Measurements from ENCODE around the gene ASF1A.
"Not testable (repeated sequence)": the region's sequence is repeated elsewhere in the genome, so short reads cannot be mapped to it uniquely, and the experiment has no call there.

Gene ASF1A

DNA sequence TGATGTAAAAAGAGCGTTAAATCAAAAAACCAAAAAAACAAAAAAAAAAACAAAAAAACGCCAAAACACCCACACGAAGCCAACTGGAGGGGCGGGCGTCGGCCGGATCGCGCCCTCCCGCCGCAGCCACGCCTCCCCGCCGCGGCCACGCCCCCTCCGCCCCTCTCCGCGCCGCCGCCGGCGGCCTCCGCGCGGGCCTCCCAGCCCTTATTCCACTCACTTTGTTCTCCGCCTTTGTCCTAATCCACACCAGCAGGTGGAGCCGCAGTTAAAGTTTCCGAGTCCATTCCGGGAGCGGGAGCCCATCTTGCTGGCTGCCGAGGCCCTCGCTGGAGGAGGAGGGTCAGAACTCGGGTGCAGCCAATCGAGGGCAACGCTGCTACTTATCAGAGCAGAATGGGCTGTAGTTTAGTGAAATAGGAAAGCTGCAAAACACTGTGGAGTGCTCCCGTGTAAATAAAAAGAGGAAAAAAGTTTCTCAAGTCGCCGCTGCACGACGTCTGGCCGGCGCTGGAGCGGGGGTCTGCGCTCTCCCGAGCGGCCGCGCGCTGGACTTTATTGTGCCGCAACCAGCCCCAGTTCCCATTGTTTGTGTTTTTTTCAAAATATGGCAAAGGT, at the start of gene ASF1A:
Gene ASF1A, plus strand, starts transcription at position 346 of the 618 bp plus-strand sequence. Its CDS starts 262 bp downstream, at position 608.
- DNase-seq: peak; percentile 99

DNA sequence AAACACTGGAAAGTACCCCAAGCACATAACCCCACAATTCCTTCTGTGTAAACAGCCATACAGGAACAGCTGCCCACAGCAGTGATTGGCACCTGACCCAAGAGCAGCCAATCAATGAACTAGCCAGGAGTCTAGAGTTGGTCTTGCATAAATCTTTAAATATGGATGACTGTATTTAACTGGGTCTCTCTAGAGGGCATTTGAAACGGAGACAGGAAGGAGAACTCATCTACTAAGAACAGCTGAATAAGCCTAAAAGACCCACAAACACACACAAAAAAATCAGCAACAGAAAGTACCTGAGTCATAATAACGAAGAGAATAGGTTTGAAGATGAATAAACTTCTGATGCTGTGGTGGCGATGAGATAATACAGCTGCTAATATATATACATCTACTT, 49.0 kb upstream of the ASF1A start:
- peak; percentile 18 for DNase-seq

DNA sequence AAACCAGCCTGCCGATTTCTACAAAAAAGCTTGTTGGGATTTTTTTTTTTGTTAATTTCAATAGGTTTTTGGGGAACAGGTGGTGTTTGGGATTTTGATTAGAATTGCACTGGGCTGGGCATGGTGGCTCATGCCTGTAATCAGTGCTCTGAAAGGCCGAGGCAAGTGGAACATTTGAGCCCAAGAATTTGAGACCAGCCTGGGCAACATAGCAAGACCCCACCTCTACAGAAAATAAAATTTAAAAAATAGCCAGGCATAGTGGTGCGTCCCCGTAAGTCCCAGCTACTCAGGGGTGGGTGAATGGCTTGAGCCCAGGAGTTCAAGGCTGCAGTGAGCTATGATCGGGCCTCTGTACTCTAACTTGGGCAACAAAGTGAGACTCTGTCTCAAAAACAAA, 40.5 kb upstream of the ASF1A start:
- no peak for DNase-seq

DNA sequence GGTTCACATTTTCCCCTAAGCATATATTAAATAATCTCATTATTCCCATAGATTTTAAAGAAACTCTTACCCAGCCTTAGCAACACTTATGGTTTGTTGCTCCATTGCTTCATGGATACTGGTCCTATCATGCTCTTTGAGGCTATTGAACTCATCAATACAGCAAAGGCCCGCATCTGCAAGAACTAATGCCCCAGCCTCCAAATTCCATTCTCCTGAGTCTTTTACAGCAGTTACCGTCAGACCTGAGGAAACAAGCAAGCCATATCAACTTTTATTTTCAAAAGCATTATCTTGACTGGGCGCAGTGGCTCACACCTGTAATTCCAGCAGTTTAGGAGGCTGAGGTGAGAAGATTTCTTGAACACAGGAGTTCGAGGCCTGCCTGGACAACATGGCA, 37.7 kb upstream of the ASF1A start:
- no peak for DNase-seq

DNA sequence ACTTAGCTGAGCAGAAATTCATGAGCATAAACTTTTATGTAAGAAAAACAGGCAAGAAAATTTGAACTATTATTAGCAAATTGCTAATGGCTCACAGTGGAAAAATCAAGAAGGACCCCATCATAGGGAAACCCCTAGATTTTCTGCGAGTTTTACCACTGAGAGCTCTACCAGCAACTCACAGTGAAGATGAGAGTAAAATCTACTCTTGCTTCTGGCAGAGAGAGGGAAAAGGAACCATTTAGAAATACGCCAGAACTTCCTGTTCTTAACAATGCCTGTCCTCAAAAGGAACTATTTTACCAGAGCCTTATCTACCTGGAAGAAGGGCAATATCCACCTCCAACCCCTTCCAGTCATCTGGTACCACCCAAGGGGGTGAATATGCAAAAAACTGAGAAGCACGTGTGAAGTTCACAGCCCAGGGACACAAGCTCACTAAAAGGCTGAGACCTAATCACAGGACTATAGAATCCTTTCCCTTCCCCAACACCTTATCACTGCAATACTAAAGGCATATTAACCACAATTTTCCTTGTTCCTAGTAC, 34.4 kb upstream of the ASF1A start:
- no peak for DNase-seq

DNA sequence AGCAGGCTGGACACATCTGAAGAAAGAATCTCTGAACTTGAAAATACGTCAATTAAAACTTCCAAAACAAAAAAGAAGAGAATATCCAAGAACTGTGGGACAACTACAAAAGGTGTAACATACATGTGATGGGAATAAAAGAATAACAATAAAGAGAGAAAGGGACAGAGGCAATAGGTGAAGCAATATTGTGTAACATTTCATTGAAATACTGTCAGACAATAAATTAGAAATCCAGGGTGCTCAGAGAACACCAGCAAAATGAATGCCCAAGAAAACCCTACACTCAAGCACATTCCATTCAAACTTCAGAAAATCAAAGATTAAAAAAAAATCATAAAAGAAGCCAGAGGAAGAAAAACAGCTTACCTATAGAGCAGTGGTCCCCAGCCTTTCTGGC, 33.6 kb upstream of the ASF1A start:
- DNase-seq: no peak

DNA sequence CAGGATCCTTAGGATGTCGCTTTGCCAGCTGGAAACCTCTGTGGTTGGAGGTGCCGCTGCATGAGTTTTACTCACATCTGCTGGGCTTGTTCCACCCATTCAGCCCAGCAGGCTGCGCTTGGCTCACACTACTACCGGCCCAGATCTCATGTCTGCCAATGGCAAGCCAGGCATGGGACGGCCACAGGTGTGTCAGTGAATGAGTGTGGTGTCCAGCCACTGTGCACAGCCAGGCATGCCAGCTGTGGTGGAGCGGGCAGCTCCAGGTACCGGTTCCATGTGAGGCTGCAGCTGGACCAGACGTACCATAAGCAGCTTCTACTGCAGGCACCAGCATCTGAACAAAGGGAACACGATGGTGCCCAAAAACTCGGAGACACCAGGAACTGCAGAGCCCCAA, 33.1 kb upstream of the ASF1A start:
- DNase-seq: no peak

DNA sequence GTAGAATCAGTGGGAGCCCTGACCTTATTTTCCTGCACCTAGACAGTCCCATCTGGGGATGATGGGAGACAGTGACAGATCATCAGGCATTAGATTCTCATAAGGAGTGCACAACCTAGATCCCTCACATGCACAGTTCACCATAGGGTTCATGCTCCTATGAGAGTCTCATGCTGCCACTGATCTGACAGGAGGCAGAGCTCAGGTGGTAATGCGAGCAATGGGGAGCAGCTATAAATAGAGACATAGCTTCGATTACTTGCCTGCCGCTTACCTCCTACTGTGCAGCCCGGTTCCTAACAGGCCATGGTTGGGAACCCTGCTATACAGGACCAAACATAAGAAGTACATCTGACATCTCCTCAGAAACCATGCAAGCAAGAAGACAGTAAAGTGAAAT, 31.5 kb upstream of the ASF1A start:
- DNase-seq: no peak

DNA sequence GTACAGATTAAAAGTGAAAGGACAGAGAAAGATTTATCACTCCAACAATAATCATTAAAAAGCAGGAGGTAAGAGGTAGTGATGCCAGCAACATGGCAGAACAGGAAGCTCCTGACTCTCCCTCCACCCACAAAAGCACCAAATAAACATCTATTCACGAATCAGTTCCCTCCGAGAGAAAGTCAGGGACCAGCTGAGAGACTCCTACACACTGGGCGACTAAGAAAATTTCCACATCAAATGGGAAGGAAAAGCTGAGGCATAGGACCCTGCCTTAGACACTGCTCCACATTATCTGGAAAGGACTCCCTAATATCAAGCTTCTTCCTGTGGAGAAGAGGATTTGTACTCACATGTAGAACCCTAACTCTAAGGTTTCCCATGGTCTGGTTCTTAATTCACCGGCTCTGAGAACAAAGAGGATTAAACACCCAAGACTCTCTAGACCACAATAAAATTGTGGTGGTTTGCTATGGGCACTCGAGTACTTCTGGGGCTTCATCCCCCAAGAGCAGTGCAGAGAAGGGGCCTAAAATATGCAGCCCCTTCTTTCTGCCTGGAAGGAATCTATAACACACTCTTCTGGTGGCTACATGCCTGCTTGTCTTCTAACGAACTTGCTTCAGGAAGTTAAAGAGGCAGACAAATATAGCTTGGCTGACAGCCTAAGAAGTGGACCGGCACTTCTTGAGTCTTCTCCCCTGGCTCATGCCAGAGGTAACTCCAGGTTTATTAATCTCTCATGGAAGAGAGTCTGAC, 29.4 kb upstream of the ASF1A start:
- DNase-seq: no peak

DNA sequence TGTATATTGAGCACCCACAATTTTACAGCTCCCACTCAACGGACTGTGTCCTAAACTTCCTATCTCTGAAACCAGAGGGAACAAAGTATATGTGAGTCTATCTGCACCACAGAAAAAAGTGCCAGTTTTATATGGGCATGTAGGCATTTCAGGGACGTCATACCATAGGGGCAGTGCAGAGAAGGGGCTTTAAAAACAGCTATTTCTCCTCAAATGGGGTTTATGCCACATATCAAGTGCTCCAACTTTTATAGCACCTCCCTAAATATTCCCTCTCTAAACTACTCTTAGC, 28.9 kb upstream of the ASF1A start:
- DNase-seq: no peak

DNA sequence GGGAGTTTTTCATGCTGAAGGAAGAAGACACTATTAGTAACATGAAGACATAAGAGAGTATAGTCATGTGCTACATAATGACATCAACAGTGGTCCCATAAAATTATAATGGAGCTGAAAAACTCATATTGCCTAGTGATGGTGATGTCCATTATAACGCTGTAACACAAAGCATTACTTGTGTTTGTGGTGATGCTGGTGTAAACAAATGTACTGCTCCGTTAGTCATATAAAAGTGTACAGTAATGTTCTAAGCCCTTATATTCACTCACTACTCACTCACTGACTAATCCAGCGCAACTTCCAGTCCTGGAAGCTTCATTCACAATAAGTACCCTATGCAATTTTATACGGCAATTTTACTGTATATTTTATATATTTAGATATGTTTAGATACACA, 26.8 kb upstream of the ASF1A start:
- no peak for DNase-seq

DNA sequence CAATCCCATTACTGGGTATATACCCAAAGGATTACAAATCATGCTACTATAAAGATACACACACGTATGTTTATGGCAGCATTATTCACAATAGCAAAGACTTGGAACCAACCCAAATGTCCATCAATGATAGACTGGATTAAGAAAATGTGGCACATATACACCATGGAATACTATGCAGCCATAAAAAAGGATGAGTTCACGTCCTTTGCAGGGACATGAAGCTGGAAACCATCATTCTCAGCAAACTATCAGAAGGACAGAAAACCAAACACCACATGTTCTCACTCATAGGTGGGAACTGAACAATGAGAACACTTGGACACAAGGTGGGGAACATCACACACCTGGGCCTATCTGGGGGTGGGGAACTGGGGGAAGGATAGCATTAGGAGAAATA, 25.1 kb upstream of the ASF1A start:
- DNase-seq: not testable (repeated sequence)

DNA sequence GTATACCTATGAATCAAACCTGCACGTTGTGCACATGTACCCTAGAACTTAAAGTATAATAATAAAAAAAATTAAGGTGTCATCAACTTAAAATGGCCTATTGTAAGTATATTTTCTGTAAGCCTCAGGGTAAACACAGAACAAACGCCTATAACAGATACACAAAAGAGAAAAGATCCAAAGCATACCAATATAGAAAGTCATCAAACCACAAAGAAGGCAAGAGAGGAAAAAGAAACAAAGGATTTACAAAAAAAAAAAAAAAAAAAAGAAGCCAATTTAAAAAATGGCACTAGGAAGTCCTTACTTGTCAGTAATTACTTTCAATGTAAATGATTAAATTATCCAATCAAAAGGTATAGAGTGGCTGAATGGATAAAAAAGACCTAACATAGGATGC, 24.6 kb upstream of the ASF1A start:
- no peak for DNase-seq

DNA sequence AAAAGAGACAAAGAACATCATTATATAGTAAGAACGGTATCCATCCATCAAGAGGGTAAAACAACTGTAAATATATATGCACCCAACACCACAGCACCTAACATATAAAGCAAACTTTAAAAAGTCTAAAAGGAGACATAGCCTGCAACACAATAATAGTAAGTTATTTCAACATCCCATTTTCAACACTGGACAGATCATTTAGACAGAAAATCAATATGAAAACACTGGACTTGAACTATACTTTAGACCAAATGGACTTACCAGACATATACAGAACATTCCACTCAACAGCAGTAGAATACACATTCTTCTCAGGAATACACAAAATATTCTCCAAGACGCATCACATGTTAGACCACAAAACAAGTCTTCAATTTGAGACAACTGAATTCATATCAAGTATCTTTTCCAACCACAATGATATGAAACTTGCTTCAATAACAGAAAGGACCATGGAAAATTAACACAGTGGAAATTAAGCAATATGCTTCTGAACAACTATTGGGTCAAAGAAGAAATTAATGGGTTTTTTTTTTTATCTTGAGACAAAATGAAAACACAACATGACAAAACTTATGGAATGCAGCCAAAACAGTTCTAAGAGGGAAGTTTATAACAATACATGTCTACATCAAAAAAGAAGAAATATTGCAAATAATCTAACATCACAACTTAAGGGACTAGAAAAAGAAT, 23.9 kb upstream of the ASF1A start:
- no peak for DNase-seq

DNA sequence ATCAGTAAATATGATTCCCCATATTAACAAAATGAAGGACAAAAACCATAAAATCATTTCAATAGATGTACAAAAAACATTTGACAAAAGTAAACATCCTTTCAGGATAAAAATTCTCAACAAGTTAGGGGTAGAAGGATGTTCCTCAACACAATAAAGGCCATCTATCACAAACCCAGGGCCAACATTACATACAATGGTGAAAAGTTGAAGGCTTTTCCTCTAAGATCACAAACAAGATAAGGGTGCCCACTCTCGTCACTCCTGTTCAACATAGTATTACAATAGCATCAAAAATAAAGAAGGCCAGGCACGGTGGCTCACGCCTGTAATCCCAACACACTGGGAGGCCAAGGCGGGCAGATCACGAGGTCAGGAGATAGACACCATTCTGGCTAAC, 22.6 kb upstream of the ASF1A start:
- no peak for DNase-seq

DNA sequence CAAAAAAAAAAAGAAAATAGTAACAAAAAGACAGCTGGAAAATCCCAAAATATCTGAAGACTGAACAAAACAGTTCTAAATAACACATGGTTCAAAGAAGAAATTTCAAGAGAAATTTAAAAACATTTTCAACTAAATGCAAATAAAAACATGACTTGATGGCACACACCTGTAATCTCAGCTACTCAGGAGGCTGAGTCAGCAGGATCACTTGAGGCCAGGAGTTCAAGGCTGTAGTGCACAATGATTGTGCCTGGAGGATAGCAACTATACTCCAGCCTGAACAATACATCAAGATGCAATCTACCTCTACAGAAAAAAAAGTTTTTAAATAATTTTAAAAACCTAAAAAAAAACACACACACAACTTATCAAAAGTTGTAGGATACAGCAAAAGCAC, 21.6 kb upstream of the ASF1A start:
- no peak for DNase-seq

DNA sequence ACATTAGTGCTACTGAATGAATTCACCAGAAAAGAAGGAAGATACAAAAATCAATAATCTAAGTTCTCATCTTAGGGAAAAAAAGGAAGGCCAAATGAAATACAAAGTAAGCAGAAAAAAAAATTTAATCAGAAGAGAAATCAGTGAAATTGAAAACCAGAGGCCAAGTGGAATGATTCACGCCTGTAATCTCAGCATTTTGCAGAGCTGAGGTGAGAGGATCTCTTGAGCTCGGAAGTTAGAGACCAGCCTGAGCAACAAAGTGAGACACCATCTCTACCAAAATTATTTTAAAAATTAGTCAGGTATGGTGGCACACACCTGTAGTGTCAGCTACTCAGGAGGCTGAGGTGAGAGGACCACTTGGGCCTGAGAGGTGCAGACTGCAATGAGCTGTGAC, 21.2 kb upstream of the ASF1A start:
- DNase-seq: no peak

DNA sequence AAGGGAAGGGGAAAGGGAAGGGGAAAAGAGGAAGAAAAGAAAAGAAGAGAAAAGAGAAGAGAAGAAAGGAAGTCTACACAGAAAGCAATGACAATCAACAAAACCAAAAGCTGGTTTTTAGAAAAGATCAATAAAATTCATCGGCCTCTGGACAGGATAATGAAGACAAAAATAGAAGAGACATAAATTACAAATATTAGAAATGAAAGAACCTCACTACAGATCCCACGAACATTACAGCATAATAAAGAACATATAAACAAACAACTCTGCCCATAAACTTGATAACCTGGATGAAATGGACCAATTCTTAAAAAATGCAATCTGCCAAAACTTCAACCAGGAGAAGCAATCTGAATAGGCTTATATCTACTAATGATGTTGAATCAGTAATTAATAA, 20.7 kb upstream of the ASF1A start:
- DNase-seq: no peak

DNA sequence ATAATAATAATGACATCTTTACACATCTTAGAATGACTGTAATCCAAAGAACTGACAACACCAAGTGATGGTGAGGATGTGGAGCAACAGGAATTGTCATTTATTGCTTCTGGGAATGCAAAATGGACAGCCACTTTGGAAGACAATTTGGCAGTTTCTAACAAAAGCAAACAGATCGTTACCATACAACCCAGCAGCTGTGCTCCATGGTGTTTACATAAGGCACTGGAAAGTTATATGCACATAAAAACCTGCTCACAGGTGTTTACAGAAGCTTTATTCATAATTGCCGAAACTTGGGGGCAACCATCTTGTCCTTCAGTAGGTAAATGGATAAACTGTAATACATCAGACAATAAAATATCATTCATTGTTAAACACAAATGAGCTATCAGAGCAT, 18.3 kb upstream of the ASF1A start:
- no peak for DNase-seq

DNA sequence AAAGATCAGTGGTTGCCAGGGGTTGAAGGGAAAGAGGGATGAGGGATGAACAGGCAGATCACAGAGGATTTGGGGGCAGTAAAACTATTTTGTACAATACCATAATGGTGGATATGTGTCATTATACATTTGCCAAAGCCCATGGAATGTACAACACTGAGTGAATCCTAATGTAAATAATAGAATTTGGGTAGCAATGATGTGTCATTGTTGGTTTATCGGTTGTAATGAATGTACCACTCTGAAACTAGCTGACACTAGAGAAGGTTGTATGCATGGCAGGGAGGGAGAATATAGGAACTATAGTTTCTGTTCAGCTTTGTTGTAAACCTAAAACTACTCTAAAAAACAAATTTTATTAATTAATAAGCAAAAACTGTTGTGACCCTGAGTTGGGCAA, 17.8 kb upstream of the ASF1A start:
- no peak for DNase-seq

DNA sequence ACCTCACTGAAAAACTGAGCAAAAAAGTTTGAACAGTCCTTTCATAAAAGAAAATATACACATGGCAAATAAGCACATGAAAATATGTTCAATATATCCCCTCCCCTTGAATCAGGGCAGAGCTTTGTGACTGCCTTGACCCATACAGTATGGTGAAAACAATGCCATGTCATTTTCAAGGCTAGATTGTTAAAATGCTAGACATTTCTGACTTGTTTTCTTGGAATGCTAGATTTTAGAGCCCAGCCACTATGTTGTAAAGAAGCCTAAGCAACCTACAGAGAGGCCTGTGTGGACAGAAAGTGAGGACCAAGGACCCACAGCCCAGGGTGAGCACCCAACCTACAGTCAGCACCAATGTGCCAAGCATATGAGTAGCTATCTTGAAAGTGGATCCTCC, 17.1 kb upstream of the ASF1A start:
- no peak for DNase-seq

DNA sequence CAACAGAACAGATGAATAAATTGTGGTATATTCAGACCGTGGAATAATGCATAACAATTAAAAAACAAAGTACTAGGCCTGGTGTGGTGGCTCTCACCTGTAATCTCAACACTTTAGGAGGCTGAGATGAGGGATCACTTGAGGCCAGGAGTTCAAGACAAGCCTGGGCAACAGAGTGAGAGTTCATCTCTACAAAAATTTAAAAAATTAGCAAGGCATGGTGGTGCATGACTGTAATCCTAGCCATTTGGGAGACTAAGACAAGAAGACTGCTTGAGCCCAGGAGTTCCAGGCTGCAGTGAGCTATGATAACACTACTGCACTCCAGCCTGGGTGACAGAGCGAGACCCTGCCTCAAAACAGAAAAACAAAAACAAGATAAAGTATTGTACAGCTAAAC, 16.1 kb upstream of the ASF1A start:
- no peak for DNase-seq

DNA sequence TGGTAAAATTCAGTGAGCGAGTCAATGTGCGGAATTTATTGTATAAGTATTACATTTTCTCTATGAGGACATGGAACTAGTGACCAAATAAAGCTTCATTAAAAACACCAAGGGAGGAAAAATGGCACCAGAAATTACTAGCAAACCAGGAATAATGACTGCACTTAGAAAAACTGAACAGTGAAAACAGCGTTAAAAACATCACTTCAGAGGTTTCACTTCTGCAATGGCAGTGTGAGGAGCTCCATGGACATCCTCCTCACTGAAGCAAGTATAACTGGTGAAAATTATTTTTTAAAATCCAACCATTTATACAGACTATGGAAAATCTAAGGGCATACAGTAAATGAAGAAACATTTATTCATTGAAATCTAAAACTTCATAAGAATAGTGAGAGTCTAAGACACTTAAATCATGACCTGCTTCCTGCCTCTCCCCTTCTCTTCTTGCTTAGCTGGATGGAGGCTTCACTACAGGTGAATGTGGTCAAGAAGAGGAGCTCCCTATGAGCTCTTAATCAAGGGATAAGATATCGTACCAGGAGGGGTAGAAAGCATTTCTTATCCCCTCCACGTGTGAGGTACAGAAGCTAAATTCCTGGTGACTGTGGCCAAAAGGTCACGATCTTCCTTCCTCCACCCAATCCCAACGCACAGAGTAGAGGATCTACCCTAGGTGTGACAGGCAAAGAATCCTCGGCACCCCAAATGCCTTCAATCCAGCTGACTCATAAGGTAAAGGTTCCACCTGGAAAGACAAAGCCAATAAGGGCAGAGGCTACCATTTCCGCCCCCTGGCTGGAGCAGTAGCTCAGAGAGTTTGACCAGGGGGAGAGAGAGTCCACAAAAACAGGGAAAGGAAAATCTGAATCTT, 12.3 kb upstream of the ASF1A start:
- DNase-seq: no peak
